GM04504 (cell line): Measurements from ENCODE around the gene SEMA3G.

Experiments used
- DNase-seq: peaks from one replicate; pipeline ENCODE4 v3.0.0-alpha.2; 2012; ENCODE audit warnings: low read depth

Gene SEMA3G

DNA sequence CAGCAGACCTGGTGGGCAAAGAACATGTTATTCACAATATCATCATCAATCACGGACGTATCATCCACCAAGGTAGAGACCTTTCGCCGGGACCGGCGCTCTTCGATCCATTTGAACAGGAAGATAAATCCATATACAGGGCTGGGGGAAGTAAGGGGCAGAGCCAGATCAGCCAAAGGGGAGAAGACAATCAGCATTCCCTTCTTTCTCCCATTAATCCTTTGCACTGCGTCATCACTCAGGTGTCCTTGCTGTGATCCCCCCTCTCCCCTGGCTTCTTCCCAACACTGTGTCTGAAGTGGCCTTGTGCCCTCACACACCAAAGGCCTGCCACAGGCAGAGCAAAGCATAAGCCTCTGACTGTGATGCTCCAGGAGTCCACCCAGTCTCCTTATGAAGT, 36.4 kb downstream of the SEMA3G start:
- DNase-seq = no peak

DNA sequence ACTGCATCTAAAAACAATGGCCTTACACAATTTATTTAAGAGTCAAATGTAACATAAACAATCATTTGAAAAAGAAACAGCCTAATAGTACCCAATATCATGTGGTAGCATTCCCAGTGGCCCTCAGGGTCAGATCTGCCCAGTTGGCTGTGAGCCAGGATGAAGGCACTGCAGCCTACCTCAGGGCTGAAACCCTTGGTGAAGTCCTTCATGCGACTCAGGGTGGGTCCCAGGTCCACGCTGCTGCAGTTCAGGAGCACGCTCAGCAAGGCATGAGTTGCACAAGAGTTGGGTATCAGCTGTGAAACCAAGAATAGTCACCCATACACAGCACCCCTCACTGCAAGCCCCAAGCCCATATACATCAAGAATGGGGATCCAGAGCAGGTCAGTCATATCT, 37.1 kb downstream of the SEMA3G start:
- DNase-seq = no peak

DNA sequence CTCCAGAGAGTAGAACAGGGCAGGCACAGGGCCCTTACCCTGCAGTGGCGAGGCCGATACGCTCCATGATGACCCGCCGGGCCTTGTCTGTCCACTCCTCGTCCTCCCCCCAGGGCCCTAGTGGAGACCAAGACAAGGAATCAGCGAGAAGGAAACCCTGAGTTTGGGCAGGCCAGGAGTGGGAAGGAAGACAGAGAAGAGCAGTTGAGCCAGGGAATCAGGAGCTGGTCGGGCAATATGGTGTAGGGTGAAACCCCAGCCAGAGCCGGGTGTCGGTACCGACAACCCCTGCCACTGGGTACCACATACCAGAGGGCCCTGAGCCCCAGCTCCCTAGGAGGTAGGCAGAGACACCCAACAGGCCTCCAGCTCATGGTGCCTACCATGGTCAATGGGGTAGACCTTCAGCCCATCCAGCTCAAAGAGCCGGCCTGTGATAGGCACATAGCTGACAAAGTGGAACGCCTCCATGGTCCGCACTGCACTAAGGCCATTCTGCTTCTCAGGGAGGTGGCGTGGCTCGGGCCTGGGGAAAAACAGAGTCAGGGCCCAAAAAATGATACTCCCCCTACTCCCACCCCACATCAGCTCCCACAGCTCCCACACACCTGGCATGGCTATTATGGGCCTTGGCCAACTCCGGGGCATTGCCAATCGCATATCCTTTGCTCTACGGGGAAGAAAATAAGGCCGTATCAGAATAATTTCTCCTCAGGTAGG, 38.0 kb downstream of the SEMA3G start:
- no peak for DNase-seq

DNA sequence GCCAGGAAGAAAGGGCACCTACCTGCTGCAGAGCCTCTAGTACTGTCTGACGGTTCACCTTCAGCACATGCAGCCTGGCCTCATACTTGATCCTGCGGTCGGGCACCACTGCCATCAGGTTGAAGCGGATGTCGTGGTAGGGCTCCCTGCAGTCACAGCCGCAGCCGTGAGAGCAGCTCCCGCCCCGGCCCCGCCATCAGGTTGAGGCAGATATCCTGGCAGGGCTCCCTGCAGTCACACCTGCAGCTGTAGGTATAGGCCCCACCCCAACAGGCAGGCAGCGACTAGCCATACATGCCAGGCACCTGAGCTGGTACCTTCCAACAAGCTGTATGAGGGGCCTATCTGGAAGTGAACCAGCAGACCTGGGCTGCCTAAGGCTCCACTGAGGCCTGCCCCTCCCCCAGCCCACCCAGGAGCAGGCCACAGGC, 38.7 kb downstream of the SEMA3G start:
- DNase-seq = no peak

DNA sequence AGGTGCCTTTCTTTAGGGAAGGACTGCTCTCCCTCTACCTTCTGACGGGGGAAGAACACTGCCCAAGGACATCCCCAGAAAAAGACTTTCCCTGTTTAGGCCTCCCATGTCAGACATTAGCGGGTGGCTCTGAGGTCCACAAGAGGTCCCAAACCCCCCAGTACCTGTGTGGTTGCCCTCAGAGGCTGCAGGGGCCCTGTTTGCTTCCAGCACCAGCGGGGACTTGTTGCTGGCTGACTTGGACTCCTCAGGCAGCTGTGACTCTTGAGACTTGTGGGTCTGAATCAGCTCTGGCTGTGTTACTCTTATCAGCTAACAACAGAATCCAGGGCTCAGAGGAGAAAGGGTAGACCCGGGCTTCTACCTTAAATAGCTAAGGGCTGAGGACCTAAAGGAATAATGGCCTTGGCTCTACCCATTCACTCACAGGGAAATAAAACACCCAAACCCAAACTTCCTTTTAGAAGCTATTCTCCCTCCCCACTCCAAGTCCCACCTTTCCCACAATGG, 39.2 kb downstream of the SEMA3G start:
- DNase-seq = no peak

DNA sequence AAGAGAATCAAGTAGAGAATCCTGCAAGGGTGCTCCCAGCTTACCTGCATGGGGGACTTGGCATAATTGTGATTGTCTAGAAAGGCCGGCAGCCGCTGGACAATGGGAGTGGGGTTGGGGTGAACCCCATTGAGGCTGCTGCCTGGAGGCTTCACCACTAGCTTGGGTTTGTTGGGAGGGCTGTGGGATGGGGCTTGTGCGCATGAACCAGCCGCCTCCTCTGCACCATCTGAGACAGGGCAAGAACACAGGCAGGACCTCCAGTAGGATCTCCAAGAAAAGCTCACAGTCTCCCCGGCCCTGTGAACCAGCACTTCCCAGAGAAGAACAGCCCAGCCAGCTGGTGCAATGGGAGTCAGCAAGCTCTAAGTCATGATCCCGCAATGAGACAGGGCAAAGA, 39.8 kb downstream of the SEMA3G start:
- DNase-seq = no peak

DNA sequence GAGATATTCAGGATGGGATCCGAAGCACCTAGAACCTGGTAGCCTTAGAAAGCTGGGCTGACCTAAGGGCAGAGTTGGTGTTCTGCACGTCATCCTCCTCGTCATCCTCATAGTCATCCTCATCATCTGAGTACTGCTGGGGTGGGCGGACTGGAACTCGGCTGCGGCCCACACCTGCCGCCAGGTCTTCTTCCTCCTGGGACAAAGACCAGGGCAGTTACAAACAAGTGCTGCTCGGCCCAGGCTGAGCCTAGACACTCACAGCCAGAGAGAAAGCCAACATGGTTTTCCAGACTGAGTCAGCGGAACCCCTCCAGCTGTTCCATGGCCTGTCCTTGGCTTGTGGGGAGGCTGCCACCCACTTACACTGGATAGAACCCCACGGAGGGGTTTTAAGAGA, 40.5 kb downstream of the SEMA3G start:
- no peak for DNase-seq

DNA sequence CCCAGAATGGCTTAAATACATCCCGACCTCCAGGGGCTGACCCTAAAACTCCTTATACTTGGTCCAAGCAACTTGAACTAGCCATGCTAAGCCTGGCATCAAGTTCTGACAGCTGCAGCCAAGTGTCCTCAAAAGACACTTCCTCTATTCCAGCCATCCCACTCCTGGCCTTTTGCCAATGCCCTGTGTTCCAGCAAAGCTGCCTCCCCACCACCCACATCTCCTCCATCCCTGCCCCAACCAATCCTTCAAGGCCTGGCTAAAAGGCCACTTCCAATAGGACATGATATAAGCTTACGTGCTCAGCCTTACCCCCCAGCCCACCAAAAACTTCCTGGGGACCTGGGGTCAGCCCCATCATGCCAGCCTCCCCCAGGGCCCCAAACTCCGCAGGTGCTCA, 40.9 kb downstream of the SEMA3G start:
- DNase-seq = no peak

DNA sequence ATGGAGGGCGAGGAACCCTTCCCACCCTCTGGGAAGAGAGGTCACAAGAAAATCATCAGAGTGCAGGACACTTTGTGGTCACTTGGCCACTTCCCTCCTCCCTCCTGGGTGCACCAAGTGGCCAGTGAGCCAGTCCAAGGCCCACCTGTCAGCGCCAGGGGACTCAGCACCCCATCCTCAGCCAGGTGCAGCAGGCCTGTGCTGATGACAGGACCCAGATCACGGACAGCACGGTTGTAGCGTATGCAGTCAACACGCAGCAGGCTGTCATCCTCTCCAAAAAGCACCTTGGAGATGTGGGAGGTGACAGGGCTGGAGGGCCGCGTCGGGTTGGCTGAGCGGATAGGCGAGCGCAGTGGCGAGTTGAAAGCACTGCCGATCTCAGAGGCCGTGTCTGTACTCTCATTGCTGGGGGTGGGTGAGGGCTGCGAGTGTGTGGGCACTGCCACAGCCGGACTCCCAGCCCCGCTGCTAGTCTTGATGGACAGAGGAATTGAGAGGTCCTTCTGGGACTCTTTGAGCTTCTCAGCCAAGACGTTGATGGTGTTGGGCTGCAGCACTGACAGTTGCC, 41.5 kb downstream of the SEMA3G start:
- no peak for DNase-seq

DNA sequence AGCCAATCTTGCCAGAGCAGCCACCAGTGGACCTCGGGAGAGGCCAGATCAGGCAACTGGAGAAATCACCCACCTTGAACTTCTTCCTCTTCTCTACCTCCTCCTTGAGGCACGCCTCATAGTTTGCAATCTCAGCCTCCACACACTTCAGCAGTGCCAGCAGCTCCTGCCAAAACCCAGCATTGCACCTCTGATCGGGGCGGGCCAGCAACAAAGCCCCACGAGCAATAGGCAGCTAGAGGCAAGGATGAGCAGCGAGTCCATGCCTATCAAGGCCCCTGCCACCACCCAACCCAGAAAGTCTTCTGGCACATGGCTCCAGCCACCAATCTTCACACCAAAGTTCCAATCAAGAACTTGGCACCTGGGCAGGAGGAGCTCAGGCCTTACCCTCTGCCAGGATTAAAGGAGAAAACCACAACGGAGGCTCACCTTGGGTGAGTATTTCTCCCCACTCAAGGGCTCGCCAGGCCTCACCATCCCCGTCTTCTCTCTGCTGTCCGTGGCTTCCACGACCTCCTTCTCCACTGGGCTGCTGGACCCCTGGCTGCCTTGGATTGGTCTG, 42.1 kb downstream of the SEMA3G start:
- no peak for DNase-seq

DNA sequence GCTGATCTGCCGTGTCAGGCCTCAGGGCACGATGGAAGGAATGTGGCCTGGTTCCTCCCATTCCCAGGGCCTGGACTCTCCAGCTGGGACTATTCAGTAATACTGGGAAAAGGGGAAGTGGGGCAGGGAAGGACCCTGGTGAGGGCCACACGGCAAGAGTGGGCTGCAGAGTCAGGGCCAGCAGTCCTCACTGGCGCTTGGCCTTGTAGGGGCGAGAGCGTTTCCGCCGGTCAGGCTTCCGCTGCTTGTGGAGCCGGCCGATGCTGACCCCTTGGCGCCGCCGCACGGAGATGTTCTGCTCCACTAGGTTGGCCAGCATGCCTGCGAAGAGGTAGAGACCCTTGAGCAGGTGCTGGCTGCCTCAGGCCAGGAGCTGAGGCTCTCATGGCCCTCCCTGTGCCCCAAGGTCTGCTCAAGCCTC, 42.8 kb downstream of the SEMA3G start:
- DNase-seq = no peak

DNA sequence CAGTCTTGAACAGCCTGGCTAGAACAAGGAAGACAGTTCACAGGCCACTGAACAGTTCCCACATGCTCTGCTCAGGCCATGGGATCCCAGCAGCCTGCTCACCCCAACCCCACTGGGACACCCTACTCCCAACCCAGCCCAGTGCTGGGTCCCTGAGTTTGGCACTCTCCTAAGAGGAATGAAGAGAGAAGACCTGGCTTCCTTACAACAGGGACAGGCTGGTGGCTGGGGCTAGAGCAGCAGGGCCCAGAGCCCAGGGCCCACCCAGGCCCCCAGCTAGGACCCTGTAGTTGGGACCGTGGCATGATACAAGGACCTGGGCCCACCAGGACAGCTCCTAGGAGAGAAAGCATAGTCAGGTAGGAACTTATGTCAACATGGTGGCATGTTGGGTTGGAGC, 43.4 kb downstream of the SEMA3G start:
- no peak for DNase-seq

DNA sequence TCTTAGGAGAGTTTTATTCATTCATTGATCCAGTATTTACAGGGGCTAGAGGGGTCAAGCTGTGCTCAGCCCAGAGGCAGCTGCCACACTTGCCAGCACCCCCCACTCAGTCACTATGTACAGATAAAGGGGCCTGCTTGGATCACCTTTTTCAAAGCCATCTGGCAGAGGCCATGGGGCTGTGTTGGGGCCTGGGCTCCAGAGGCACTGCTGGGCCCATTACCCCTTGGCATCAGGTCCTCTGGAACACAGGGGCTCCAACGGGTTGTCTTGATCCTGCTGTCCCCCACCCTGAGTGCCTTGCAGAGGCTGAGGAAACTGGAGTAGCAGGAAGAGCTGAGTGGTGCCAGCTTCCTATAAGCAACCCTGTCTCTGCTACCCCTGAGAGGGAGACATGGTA, 43.9 kb downstream of the SEMA3G start:
- DNase-seq = no peak

DNA sequence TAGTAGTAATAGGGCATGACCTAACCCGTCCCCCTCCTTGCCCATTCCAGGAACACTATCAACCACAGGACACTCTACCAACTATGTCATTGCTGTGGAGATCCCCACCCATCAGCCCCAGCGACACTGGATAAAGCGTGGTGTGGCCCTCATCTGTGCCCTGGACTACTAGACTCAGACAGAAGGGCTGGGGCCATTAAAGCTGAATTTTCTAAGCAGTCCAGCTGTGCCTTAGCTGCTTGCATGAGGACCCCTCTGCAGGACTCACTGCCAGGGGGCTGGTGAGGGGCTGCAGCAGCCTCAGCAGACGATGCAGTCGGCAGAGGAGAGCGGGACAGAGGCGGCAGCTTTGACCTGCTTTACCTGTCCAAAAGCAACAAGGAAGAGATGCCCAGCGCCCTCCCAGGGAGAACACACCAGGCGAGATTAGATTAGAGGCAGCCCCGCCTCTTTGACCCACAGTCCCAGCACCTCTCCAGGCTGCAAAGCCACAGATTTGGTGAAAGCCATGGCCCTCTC, 44.6 kb downstream of the SEMA3G start:
- no peak for DNase-seq

DNA sequence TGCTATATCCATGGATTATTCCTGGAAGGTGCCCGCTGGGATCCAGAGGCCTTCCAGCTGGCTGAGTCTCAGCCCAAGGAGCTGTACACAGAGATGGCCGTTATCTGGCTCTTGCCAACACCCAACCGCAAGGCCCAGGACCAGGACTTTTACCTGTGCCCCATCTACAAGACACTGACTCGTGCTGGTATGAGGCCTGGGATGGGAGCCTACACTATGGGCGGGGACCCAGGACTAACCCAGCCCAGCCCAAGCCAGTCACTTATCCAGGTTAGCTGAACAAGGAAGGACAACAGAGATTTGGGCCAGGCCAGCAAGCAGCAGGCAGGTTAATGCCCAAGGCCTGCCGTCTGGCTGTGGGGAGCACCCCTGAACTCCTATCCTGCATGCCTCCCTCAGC, 45.3 kb downstream of the SEMA3G start:
- DNase-seq = no peak

DNA sequence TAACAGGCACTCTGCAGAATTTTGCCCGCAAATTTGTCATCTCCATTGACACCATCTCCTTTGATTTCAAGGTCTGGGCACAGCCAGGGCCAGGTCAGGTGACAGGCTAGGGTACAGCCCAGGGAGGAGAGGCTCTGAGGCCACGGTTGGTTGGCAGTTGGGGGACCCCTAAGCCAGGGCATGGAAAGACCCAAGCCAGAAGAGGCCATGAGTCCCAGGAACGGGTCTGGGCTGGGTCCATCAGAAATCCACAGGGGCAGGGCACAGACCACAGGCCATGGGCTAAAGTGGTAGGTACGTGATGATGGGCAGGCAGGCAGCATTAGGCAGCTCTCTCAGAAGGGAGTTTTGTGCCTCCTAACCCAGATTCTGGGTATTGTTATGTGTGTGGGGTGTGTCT, 45.8 kb downstream of the SEMA3G start:
- no peak for DNase-seq

DNA sequence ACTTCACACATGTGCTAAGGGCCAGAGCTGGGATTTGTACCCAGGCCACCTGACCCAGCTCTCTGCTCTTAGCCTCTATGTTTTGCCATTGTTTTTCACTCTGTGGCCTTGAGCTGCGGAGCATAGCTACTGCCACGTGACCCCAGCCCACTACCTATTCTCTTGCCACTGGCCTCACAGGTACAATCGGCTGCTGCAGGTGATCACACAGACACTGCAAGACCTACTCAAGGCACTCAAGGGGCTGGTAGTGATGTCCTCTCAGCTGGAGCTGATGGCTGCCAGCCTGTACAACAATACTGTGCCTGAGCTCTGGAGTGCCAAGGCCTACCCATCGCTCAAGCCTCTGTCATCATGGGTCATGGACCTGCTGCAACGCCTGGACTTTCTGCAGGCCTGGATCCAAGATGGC, 46.2 kb downstream of the SEMA3G start:
- DNase-seq = no peak

DNA sequence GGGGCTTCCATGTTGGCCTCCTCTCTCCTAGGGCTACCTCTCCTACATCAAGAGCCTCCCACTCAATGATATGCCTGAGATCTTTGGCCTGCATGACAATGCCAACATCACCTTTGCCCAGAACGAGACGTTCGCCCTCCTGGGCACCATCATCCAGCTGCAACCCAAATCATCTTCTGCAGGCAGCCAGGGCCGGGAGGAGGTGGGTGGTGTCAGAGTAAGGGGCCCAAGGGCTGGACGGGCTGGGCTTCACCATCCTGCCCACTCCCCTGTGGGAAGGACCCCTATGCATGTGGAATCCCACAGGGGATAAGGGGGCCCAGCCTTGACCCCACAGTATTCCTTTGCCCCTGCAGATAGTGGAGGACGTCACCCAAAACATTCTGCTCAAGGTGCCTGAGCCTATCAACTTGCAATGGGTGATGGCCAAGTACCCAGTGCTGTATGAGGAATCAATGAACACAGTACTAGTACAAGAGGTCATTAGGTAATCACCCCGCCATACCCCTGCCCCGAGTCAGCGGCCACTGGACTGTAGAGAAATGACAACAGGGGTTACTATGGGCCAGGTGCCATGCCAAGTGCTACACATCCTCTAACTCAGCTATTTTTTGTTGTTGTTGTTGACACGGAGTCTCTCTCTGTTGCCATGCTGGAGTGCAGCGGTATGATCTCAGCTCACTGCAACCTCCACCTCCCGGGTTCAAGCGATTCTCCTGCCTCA, 47.1 kb downstream of the SEMA3G start:
- DNase-seq = no peak

DNA sequence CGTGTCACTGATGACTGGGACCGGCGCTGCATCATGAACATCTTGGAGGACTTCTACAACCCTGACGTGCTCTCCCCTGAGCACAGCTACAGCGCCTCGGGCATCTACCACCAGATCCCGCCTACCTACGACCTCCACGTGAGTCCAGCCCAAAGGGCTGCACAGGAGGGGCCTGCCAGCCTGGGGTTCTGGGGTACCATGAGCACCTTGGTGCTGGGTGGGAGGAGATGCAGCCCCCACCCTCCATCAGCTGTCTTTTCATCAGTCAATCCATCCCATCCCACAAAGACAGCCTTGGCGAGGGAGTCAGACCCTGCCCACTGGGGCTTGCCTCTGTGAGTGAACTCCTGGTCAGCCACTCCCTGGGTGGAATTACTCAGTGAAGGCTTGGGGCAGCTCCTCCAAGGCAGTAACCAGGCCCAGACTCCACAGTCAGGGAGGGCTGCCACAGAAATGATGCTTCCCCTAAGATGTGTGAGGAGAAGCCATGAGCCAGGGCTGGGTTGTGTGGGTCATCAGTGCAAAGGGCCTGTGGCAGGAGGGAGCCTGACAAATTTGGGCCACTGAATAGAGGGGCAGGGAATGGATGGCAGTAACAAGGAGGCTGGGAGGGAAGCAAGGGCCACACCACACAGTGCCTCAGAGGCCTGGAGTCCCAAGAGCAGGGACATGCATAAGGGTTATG, 47.9 kb downstream of the SEMA3G start:
- DNase-seq = no peak

DNA sequence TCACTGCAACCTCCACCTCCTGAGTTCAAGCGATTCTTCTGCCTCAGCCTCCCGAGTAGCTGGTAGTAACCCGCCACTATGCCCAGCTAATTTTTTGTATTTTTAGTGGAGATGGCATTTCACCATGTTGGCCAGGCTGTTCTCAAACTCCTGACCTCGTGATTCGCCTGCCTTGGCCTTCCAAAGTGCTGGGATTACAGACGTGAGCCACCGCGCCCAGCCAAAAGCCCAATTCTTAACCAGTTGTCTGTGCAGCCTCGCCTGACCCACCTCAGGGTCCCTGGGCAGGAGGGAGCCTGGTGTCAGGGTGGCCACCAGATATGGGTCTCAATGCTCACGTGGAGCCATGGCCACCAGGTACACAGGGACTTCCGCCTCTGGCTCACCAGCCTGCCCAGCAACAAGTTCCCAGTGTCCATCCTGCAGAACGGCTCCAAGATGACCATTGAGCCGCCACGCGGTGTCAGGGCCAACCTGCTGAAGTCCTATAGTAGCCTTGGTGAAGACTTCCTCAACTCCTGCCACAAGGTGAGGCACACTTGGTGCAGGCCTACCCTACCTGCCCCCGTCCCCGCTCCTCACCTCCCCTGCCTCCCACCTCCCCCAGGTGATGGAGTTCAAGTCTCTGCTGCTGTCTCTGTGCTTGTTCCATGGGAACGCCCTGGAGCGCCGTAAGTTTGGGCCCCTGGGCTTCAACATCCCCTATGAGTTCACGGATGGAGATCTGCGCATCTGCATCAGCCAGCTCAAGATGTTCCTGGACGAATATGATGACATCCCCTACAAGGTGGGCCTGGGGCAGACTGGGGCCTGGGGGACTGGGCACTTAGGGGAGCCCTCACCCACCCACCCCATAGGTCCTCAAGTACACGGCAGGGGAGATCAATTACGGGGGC, 48.6 kb downstream of the SEMA3G start:
- no peak for DNase-seq

DNA sequence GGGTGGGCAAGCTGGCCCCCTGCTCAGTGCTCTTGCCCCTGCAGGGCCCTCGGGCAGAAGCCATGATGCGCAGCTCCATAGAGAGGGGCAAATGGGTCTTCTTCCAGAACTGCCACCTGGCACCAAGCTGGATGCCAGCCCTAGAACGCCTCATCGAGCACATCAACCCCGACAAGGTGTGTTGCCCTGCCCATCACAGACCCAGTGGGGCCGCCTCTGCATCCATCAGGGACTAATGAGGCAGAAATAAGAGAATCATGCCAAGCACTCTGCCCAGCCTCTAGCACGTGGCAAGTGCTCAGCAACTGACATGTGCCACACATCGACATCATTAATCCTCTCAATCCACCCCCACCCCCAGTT, 49.4 kb downstream of the SEMA3G start:
- no peak for DNase-seq
